ENCODE measurements around the gene HSD17B2.

DNA sequence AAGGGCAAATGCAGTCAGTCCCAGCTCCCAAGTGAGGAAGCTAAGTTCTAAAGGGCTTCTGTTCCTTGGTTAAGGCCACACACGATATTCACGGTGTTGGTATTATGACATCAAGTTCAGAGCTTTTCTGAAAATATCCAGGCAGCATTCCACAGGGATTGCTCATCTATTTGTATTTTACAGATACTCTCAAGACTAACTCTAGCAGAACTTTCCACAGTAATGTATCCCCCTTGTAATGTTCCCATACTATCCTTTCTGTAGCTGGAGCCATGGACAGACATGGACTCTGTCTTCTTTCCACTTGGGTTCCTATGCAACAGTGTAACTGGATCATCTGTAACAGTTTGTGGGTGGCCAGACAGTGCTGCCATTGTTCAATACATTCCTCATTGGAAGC lies 37.3 kb upstream of the HSD17B2 start:
- TF ChIP-seq POLR2AphosphoS5 (IDR thresholded peaks at IDR 0.05; ENCODE audit: low read depth, low read length) (no peak), TAF1 (IDR thresholded peaks at IDR 0.05; ENCODE audit: borderline replicate concordance, insufficient read depth, low read length) (no peak), SIN3A (IDR thresholded peaks at IDR 0.05; ENCODE audit: borderline replicate concordance, insufficient read depth, low read length) (no peak), FOXP2 (optimal IDR thresholded peaks at IDR 0.05; ENCODE audit: borderline replicate concordance, extremely low read depth, extremely low read length, insufficient read depth) (no peak)
- TF ChIP-seq, protein P1, sequence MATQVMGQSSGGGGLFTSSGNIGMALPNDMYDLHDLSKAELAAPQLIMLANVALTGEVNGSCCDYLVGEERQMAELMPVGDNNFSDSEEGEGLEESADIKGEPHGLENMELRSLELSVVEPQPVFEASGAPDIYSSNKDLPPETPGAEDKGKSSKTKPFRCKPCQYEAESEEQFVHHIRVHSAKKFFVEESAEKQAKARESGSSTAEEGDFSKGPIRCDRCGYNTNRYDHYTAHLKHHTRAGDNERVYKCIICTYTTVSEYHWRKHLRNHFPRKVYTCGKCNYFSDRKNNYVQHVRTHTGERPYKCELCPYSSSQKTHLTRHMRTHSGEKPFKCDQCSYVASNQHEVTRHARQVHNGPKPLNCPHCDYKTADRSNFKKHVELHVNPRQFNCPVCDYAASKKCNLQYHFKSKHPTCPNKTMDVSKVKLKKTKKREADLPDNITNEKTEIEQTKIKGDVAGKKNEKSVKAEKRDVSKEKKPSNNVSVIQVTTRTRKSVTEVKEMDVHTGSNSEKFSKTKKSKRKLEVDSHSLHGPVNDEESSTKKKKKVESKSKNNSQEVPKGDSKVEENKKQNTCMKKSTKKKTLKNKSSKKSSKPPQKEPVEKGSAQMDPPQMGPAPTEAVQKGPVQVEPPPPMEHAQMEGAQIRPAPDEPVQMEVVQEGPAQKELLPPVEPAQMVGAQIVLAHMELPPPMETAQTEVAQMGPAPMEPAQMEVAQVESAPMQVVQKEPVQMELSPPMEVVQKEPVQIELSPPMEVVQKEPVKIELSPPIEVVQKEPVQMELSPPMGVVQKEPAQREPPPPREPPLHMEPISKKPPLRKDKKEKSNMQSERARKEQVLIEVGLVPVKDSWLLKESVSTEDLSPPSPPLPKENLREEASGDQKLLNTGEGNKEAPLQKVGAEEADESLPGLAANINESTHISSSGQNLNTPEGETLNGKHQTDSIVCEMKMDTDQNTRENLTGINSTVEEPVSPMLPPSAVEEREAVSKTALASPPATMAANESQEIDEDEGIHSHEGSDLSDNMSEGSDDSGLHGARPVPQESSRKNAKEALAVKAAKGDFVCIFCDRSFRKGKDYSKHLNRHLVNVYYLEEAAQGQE (IDR thresholded peaks at IDR 0.05; ENCODE audit: insufficient read depth in 1 of 2, low read depth in 2 of 2, low read length in 2 of 2): no peak
